K562 (cell line): ENCODE data around the gene GABARAPL1.

Experiments
- CTCF ChIP-seq, 3 experiments: IDR thresholded peaks in 2 of 3; conservative IDR thresholded peaks in 1 of 3; 2 replicates each; pipeline ENCODE4 v1.5.1; 2011 to 2012; ENCODE audit warnings: low read length in 3 of 3, mild to moderate bottlenecking in 3 of 3, control low read depth in 2 of 3, improper control_type of control experiment in 1 of 3, inconsistent platforms in 1 of 3, low read depth in 1 of 3, mixed read lengths in 1 of 3, moderate library complexity in 1 of 3; ENCODE audit not compliant: insufficient read depth in 2 of 3
- FOXA1 ChIP-seq: fragments of 450-650 bp; IDR thresholded peaks from 2 replicates; pipeline ENCODE4 v1.6.1; 2016; ENCODE audit warnings: mild to moderate bottlenecking, borderline replicate concordance
- FOXJ3 ChIP-seq: sonication (generic); formaldehyde crosslinking; IDR thresholded peaks from 2 replicates; pipeline ENCODE4 v1.4.0; 2020; ENCODE audit warnings: mild to moderate bottlenecking, missing genetic modification reagents
- MAX ChIP-seq: sonication (generic); formaldehyde crosslinking; IDR thresholded peaks from 2 replicates; pipeline ENCODE4 v1.9.0; 2022; ENCODE audit warnings: mild to moderate bottlenecking, missing genetic modification reagents
- MYC ChIP-seq, 2 experiments: fragments of 250-450 bp in 1 of 2; sonication (Bioruptor Pico) in 1 of 2; IDR thresholded peaks; 2 replicates each; pipeline versions ENCODE4 v1.5.1 to v1.6.1; 2012 to 2021; ENCODE audit warnings: low read depth in 2 of 2, borderline replicate concordance in 1 of 2, improper control_type of control experiment in 1 of 2, low read length in 1 of 2, mild to moderate bottlenecking in 1 of 2, moderate library complexity in 1 of 2
- NCOA1 ChIP-seq: fragments of 450-650 bp; IDR thresholded peaks from 2 replicates; pipeline ENCODE4 v1.6.1; 2016; ENCODE audit warnings: low read depth
- POLR2AphosphoS2 ChIP-seq: IDR thresholded peaks from 2 replicates; pipeline ENCODE4 v1.6.1; 2012; ENCODE audit warnings: low read length, improper control_type of control experiment
- RNF219 ChIP-seq: fragments of 250-450 bp; sonication (Bioruptor Pico); IDR thresholded peaks from 2 replicates; pipeline ENCODE4 v1.5.0; 2022; ENCODE audit warnings: mild to moderate bottlenecking
- TCF7L2 ChIP-seq: fragments of 150-350 bp; IDR thresholded peaks from 2 replicates; pipeline ENCODE4 v1.6.1; 2016; ENCODE audit warnings: low read depth, mild to moderate bottlenecking, low read length, moderate library complexity
- ZNF609 ChIP-seq: sonication (generic); formaldehyde crosslinking; IDR thresholded peaks from 2 replicates; pipeline ENCODE4 v1.8.1; 2023; ENCODE audit warnings: missing genetic modification reagents, mild to moderate bottlenecking, borderline replicate concordance

DNA sequence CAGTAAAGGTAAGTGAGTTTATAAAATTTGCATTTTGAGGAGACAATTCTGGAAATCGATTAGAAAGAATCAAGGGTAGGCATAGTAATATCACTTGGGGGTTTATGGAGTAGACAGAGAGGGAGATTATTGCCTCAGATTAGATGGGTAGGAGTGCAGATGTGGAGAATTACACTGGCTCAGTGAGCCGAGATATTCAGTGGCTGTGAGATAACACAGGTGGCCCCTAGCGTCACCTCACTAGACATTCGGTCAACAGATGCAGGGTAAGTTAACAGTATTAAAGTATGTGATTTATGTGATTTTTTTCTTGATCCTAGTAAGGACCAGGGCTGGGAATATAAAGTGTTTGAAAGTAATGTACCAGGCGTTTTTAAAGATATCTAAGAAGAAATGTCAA, 55.4 kb downstream of the GABARAPL1 start:
- TF ChIP-seq CTCF (IDR thresholded peaks at IDR 0.05 in 2 of 3, conservative IDR thresholded peaks at IDR 0.05 in 1 of 3; ENCODE audit: insufficient read depth in 2 of 3, low read depth in 1 of 3, low read length in 3 of 3) (no peak), MAX (CRISPR knock-in tag) (no peak), ZNF609 (CRISPR knock-in tag) (no peak), POLR2AphosphoS2 (no peak), MYC (IDR thresholded peaks at IDR 0.05; ENCODE audit: low read depth, low read length) (no peak), MYC (CRISPR knock-in tag; IDR thresholded peaks at IDR 0.05; ENCODE audit: borderline replicate concordance, low read depth) (no peak), TCF7L2 (no peak), RNF219 (CRISPR knock-in tag) (no peak), NCOA1 (no peak), FOXJ3 (CRISPR knock-in tag) (no peak), FOXA1 (no peak)
